GM08714 (cell line): Measurements from ENCODE around the gene TMEM30B.

Experiments used
- H3K4me3 ChIP-seq: fragments of 200-500 bp; sonication (Bioruptor generic); 2 replicates; pipeline ENCODE4 v1.5.1; 2014; ENCODE audit warnings: mild to moderate bottlenecking, low read length, inconsistent platforms
- ZNF274 ChIP-seq: IDR thresholded peaks from 2 replicates; pipeline ENCODE4 v1.6.1; 2012; ENCODE audit warnings: mild to moderate bottlenecking, low read depth, low read length

TMEM30B gene

GRCh38 chr14:61284001-61284400 is 2.9 kb upstream of the TMEM30B start:
- H3K4me3 ChIP-seq: no peak overlapping the region
- no peak for TF ChIP-seq ZNF274

GRCh38 chr14:61282746-61283145 is 1.6 kb upstream of the TMEM30B start:
- TF ChIP-seq ZNF274: no peak

GRCh38 chr14:61281948-61282275 is 774 bp upstream of the TMEM30B start:
- H3K4me3 ChIP-seq: no peak overlapping the region
- no peak for TF ChIP-seq ZNF274

More at GRCh38 chr14:61282746-61283145, 1.6 kb upstream of the TMEM30B start:
- no peak overlapping the region for H3K4me3 ChIP-seq

GRCh38 chr14:61280526-61281185 is 482 bp downstream of the TMEM30B start:
- H3K4me3 ChIP-seq: peak overlapping the region; percentile 25; the same call in 1 of the 2 replicates

GRCh38 chr14:61280092-61280525 is 1.0 kb downstream of the TMEM30B start:
- TF ChIP-seq ZNF274: no peak
- peak overlapping the region; percentile 25; the same call in 1 of the 2 replicates for H3K4me3 ChIP-seq

More at GRCh38 chr14:61280526-61281185, 482 bp downstream of the TMEM30B start:
- TF ChIP-seq ZNF274: no peak

GRCh38 chr14:61279082-61279481 is 2.1 kb downstream of the TMEM30B start:
- TF ChIP-seq ZNF274: no peak
- H3K4me3 ChIP-seq: no peak overlapping the region

GRCh38 chr14:61277784-61278183 is 3.4 kb downstream of the TMEM30B start:
- no peak for TF ChIP-seq ZNF274
- no peak overlapping the region for H3K4me3 ChIP-seq

GRCh38 chr14:61277232-61277631 is 3.9 kb downstream of the TMEM30B start:
- no peak overlapping the region for H3K4me3 ChIP-seq
- no peak for TF ChIP-seq ZNF274

GRCh38 chr14:61271552-61271951 is 9.6 kb downstream of the TMEM30B start:
- TF ChIP-seq ZNF274: no peak
- no peak overlapping the region for H3K4me3 ChIP-seq

GRCh38 chr14:61270714-61271113 is 10.4 kb downstream of the TMEM30B start:
- no peak for TF ChIP-seq ZNF274
- no peak overlapping the region for H3K4me3 ChIP-seq

- no peak overlapping the region; the same call in 1 of the 2 replicates for H3K4me3 ChIP-seq
- TF ChIP-seq ZNF274: no peak
Observed at GRCh38 chr14:61269321-61270083, 11.6 kb downstream of the TMEM30B start.

- H3K4me3 ChIP-seq: no peak overlapping the region
Observed at GRCh38 chr14:61268812-61269211, 12.3 kb downstream of the TMEM30B start.

GRCh38 chr14:61266891-61267740 is 14.0 kb downstream of the TMEM30B start:
- no peak for TF ChIP-seq ZNF274
- H3K4me3 ChIP-seq: no peak overlapping the region

More at GRCh38 chr14:61268812-61269211, 12.3 kb downstream of the TMEM30B start:
- TF ChIP-seq ZNF274: no peak

GRCh38 chr14:61266436-61266835 is 14.7 kb downstream of the TMEM30B start:
- TF ChIP-seq ZNF274: no peak
- no peak overlapping the region for H3K4me3 ChIP-seq
